ENCODE measurements around the gene TUBD1.
A peak's percentile ranks its signal among the peaks of the same experiment; 100 is the strongest.

The TUBD1 gene

DNA sequence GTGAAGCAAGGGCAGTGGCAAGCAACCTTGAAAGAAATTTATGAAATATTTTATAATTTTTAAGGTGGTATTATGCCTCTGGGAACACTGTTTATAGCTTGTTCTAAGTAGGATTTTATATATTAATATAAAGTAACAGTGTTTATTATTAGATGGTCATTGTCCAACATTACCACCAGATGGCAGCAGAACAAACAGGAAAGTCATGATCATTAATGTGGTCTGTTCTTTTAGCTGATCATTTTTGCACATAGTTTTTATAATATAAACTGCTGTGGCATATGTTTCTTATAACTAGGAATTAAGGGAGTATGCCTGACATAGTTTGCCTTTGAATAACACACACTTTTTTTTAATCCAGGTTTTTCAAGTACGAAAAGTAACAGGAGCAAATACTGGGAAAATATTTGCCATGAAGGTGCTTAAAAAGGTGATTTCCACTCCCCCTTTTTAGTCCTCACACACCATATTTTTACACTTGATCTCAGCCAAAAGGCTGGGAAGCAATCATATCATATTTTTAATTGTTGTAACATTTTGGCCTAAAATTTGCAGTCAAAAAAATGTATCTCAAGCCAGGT is 21.6 kb upstream of the TUBD1 start:
- DNase-seq: no peak
- Histone ChIP-seq H3K27me3 (no peaks in the 10 kb centered on the region), H3K9me3 (no peaks in the 10 kb centered on the region), H3K4me1 (no peaks in the 10 kb centered on the region), H3K27ac (no peak overlapping the region), H3K4me3 (no peak overlapping the region), H3K36me3 (peaks cover 33 to 79% (median 64%) of the 10 kb centered on the region in 3 donors)
- TF ChIP-seq, protein P1, sequence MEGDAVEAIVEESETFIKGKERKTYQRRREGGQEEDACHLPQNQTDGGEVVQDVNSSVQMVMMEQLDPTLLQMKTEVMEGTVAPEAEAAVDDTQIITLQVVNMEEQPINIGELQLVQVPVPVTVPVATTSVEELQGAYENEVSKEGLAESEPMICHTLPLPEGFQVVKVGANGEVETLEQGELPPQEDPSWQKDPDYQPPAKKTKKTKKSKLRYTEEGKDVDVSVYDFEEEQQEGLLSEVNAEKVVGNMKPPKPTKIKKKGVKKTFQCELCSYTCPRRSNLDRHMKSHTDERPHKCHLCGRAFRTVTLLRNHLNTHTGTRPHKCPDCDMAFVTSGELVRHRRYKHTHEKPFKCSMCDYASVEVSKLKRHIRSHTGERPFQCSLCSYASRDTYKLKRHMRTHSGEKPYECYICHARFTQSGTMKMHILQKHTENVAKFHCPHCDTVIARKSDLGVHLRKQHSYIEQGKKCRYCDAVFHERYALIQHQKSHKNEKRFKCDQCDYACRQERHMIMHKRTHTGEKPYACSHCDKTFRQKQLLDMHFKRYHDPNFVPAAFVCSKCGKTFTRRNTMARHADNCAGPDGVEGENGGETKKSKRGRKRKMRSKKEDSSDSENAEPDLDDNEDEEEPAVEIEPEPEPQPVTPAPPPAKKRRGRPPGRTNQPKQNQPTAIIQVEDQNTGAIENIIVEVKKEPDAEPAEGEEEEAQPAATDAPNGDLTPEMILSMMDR (IDR thresholded peaks at IDR 0.05): peak; percentile 59 to 63
- intact Hi-C loops (cut with DNase I; ENCODE audit: low total_unique reads): no loop called here

DNA sequence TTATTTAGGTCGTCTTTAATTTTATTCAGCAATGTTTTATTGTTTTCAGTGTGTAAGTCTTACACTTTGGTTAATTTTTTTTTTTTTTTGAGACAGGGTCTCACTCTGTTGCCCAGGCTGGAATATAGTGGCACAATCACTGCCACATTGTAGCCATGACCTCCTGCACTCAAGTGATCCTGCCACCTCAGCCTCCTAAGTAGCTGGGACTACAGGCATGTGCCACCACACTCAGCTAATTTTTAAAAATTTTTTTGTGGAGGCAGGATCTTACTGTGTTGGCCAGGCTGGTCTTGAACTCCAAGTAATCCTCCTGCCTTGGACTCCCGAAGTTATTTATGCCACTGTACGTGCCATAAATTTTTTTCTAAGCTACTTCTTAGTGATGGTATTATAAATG is 14.7 kb upstream of the TUBD1 start:
- intact Hi-C loops (cut with DNase I; ENCODE audit: low total_unique reads): no loop called here
- H3K27ac ChIP-seq: no peak overlapping the region
- peaks cover 2 to 18% (median 18%) of the 10 kb centered on the region in 3 donors for H3K36me3 ChIP-seq
- H3K27me3 ChIP-seq: no peaks in the 10 kb centered on the region
- H3K4me1 ChIP-seq: peaks cover 0 to 4% (median 0%) of the 10 kb centered on the region in 4 donors
- no peak overlapping the region for H3K4me3 ChIP-seq
- no peaks in the 10 kb centered on the region for H3K9me3 ChIP-seq
- TF ChIP-seq, protein P1 (IDR thresholded peaks at IDR 0.05): no peak
- DNase-seq: no peak

DNA sequence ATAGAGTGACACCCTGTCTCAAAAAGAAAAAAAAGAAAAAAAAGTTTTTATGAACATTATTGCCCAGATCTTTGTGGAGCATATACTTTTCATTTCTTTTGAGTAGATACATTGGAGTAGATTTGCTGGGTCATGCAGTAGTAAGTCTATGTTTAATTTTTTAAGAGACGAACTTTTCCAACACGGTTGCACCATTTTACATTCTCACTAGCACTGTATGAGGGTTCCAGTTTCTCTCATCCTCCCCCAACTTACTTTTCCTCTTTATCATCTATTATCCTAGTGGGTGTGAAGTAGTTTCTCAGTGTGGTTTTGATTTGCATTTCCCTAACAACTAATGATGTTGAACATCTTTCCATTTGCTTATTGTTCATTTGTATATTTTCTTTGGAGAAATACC is 10.7 kb upstream of the TUBD1 start:
- TF ChIP-seq, protein P1 (IDR thresholded peaks at IDR 0.05): no peak
- intact Hi-C loops (cut with DNase I; ENCODE audit: low total_unique reads): no loop called here
- H3K9me3 ChIP-seq: no peaks in the 10 kb centered on the region
- peaks cover 0 to 7% (median 0%) of the 10 kb centered on the region in 3 donors for H3K36me3 ChIP-seq
- no peaks in the 10 kb centered on the region for H3K27me3 ChIP-seq
- H3K27ac ChIP-seq: no peak overlapping the region
- no peak overlapping the region for H3K4me3 ChIP-seq
- H3K4me1 ChIP-seq: peaks cover 0 to 14% (median 6%) of the 10 kb centered on the region in 4 donors
- no peak for DNase-seq

DNA sequence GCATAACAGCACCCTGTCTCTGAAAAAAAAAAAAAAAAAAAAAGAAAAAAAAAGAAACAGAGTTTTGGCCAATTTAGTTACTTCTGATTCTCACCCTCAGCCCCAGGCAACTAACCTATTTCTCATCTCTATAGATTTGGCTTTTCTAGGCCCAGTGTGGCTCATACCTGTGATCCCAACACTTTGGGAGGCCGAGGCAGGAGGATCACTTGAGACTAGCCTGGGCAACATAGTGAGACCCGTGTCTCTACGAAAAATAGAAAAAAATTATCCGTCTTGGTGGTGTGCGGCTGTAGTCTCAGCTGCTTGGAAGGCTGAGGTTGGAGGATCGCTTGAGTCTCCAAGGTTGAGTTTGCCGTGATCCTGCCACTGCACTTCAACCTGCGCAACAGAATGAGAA is 8.9 kb upstream of the TUBD1 start:
- peaks cover 0 to 16% (median 6%) of the 10 kb centered on the region in 4 donors for H3K4me1 ChIP-seq
- peak in 1 of 2 donors; percentile 32 for DNase-seq

DNA sequence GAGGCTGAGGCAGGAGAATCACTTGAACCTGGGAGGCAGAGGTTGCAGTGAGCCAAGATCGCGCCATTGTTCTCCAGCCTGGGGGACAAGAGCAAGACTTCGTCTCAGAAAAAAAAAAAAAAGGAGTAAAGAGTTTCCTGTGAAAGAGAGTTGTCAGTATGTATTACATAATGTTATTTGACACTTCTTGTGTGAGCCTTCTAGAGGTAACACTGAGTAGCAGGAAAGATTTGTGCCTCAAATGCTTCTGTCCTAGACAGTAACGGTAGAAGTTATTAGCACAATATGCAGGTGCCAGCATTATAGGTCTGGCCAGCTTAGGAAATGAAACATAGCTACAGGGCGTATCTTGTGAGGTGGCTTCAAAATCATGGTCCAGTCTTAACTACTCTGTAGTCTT is 6.4 kb upstream of the TUBD1 start:
- peak in 1 of 2 donors; percentile 7 for DNase-seq
- peaks cover 0 to 4% (median 0%) of the 10 kb centered on the region in 3 donors for H3K36me3 ChIP-seq
- no peaks in the 10 kb centered on the region for H3K9me3 ChIP-seq
- no peak overlapping the region for H3K4me3 ChIP-seq
- intact Hi-C loops (cut with DNase I; ENCODE audit: low total_unique reads): no loop called here
- H3K27me3 ChIP-seq: no peaks in the 10 kb centered on the region
- H3K4me1 ChIP-seq: peaks cover 0 to 35% (median 21%) of the 10 kb centered on the region in 4 donors
- TF ChIP-seq, protein P1 (IDR thresholded peaks at IDR 0.05): no peak
- H3K27ac ChIP-seq: no peak overlapping the region

More for the DNA sequence above, 8.9 kb upstream of the TUBD1 start:
- TF ChIP-seq, protein P1 (IDR thresholded peaks at IDR 0.05): no peak
- no peak overlapping the region for H3K4me3 ChIP-seq
- no peaks in the 10 kb centered on the region for H3K36me3 ChIP-seq
- no peaks in the 10 kb centered on the region for H3K9me3 ChIP-seq
- no peaks in the 10 kb centered on the region for H3K27me3 ChIP-seq
- no peak overlapping the region for H3K27ac ChIP-seq
- intact Hi-C loops (cut with DNase I; ENCODE audit: low total_unique reads): no loop called here
